Progenitor cell of endocrine pancreas (in vitro differentiated cells): Measurements from ENCODE around the gene FGR. TPM values are rescaled to one million over a fixed set of nuclear protein-coding genes. Genes with fewer than 3 reads are reported as not detected.
A peak's percentile ranks its signal among the peaks of the same experiment; 100 is the strongest.

Source experiments
- DNase-seq: peaks from one replicate; pipeline ENCODE4 v3.0.0; 2021; ENCODE audit warnings: low spot score; ENCODE audit not compliant: unreplicated experiment
- H3K27ac Mint-ChIP-seq: 2 replicates; pipeline ENCODE4 v1.8.0; 2021; ENCODE audit warnings: mild to moderate bottlenecking, moderate library complexity, mixed read lengths
- H3K27me3 Mint-ChIP-seq: 2 replicates; pipeline ENCODE4 v1.8.0; 2021; ENCODE audit warnings: mixed read lengths
- H3K36me3 Mint-ChIP-seq: 2 replicates; pipeline ENCODE4 v1.8.0; 2022; ENCODE audit warnings: mixed read lengths; ENCODE audit not compliant: insufficient read depth
- H3K4me1 Mint-ChIP-seq: 2 replicates; pipeline ENCODE4 v1.8.0; 2021; ENCODE audit warnings: low read depth, mixed read lengths
- H3K4me3 Mint-ChIP-seq: 2 replicates; pipeline ENCODE4 v1.8.0; 2021; ENCODE audit warnings: low read depth, mild to moderate bottlenecking, moderate library complexity, mixed read lengths
- H3K9me3 Mint-ChIP-seq: 2 replicates; pipeline ENCODE4 v1.8.0; 2021; ENCODE audit warnings: low read depth, mixed read lengths
- total RNA-seq: library from RNA; stranded (reverse); gene quantifications from 2 replicates; pipeline ENCODE4 v1.2.1, GENCODE V29; 2021
- TF ChIP-seq, protein P1 (sequence below): fragments of 200-600 bp; sonication (generic); IDR thresholded peaks from one replicate; pipeline ENCODE4 v1.5.0; 2021; ENCODE audit warnings: antibody characterized with exemption, mild to moderate bottlenecking; ENCODE audit not compliant: unreplicated experiment

Gene FGR
- total RNA-seq, 1 donor from 2014 or later, result not detected

DNA sequence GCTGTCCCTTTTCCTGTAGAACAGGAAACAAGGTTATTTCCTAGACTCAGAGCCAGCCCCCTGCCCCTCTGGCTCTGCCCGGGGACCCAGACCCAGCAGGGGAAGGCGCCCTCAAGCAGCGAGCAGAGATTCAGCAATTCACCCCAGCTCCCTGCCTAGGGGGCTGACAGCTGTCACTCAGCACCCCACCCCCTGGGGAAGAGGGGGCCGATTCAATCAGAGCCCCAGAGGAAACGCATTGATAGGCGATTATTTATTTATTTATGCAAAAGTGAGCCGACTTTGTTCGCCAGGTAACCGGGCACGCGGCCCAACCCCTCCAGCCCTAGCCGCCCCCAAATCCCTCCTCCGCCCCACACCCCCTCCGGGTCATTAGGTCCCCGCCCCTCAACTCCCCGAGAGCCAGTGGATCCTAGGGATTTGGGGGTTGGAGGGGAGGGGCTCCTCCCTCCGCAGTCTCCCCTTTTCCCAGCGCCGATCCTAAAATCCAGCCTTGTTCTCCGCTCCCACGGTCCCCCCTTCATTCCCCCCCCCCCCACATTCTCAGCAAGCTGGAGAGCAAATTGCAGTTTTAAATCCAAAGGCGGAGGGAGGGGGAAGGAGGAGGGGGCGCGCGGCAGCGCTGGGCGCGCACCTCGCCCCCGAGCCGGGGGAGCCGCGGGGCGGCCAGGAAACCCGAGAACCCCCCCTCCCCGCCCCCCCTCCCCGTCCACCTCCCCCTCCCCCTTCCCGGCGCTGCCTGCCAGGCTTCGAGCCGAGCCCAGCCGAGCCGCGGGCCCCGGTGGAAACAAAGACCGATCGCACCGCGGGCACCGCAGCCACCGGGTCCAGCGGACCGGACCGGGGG lies 32.3 kb downstream of the FGR start:
- Mint-ChIP-seq H3K9me3 (no peaks in the 10 kb centered on the region), H3K4me3 (peak overlapping the region; percentile 94), H3K4me1 (peaks cover 48% of the 10 kb centered on the region), H3K27ac (peak overlapping the region; percentile 93), H3K27me3 (peaks cover 6% of the 10 kb centered on the region), H3K36me3 (no peaks in the 10 kb centered on the region)
- TF ChIP-seq, protein P1, sequence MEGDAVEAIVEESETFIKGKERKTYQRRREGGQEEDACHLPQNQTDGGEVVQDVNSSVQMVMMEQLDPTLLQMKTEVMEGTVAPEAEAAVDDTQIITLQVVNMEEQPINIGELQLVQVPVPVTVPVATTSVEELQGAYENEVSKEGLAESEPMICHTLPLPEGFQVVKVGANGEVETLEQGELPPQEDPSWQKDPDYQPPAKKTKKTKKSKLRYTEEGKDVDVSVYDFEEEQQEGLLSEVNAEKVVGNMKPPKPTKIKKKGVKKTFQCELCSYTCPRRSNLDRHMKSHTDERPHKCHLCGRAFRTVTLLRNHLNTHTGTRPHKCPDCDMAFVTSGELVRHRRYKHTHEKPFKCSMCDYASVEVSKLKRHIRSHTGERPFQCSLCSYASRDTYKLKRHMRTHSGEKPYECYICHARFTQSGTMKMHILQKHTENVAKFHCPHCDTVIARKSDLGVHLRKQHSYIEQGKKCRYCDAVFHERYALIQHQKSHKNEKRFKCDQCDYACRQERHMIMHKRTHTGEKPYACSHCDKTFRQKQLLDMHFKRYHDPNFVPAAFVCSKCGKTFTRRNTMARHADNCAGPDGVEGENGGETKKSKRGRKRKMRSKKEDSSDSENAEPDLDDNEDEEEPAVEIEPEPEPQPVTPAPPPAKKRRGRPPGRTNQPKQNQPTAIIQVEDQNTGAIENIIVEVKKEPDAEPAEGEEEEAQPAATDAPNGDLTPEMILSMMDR, result no peak
- peak; percentile 33 for DNase-seq

DNA sequence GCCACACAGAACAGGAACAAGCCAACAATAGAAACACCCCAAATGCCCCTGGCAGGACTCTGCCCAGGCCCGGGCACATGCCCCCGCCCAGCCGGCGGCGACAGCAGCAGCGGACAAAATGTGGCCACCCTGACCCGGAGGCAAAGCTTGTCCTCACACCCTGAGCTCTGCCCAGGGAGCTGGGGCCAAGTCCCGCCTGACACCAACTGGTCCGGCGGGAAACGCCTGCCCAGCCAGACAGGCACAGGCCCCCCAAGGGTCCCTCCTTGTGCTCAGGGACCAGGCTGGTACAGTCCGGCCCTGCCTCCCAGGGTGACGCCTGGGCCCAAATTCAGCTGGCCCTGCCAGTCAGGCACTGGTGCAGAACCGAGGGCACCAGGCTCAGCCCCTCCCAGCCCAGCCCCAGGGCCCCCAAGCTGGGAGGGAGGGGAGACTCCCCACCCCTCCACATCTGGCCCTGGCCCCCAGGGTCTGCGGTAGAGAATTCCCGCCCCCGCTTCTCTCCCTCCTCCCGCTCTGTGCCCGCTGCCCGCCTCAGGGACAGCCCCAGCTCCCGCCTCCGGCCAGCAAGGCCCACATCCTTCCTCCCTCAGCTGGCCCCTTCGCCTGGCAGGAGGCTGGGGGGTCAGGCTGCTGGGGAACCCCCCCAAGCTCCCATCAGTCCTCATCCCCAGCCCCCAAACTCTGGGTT lies 33.1 kb downstream of the FGR start:
- Mint-ChIP-seq H3K9me3 (no peaks in the 10 kb centered on the region), H3K4me1 (peaks cover 45% of the 10 kb centered on the region), H3K27me3 (peaks cover 6% of the 10 kb centered on the region), H3K36me3 (no peaks in the 10 kb centered on the region), H3K27ac (peak overlapping the region; percentile 93), H3K4me3 (peak overlapping the region; percentile 85)
- TF ChIP-seq, protein P1, result no peak
- no peak for DNase-seq

DNA sequence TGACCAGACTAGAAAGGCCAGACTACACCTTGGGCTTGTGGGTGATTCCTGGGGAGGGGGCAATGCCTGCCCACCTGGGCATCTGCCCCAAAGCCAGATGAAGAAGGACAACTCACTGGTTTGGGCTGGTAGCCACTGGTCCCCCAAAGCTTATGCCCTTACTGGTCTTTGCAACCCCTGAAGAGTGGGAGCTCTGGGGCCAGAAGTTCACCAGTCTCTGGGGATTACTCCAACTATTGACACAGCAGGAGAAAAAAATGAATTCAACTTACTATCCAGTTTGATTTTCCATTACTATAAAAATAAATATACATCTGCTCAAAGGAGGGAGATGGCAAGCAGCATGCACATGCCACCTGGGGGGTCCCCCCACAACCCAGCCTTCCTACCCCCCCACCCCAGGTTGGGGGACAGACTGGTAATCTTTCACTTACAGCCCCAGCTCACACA lies 33.6 kb downstream of the FGR start:
- Mint-ChIP-seq H3K36me3 (no peaks in the 10 kb centered on the region), H3K4me1 (peaks cover 39% of the 10 kb centered on the region), H3K27ac (peak overlapping the region; percentile 4), H3K9me3 (no peaks in the 10 kb centered on the region), H3K4me3 (peak overlapping the region; percentile 56), H3K27me3 (peaks cover 6% of the 10 kb centered on the region)
- TF ChIP-seq, protein P1, result no peak
- no peak for DNase-seq

DNA sequence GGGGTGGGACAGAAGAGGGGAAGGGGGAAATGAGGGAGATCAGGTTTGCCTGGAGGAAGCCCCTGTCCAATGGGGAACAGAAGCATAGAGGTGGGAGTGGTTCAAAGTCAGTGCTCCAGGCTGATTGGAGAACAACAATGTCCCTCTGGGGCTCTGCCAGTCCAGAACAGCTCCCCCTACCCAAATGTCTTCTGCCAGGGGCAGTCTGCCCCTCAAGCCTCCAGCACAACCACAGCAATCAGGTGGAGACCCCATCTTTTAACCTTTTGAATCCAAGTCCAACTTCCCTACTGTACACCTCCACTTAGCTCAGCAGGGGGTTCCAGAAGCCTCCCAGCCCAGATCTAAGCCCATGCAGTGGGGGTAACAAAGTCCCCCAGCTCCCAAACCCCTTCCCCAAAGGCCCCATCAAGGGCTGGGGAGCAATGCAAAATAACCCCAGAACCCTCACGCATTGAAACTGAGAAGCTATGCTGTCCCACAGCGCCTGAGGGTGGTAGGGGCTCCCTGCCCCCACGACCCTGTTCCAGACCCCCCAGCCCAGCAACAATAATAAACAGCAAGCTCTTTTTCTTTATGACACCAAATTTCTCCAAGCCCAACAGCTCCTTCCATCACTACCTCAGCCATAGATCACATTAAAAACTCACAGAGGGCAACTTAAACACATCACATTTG lies 34.3 kb downstream of the FGR start:
- Mint-ChIP-seq H3K4me3 (peak overlapping the region; percentile 56), H3K36me3 (no peaks in the 10 kb centered on the region), H3K4me1 (peaks cover 35% of the 10 kb centered on the region), H3K9me3 (no peaks in the 10 kb centered on the region), H3K27ac (peak overlapping the region; percentile 19), H3K27me3 (peaks cover 6% of the 10 kb centered on the region)
- DNase-seq, result no peak
- TF ChIP-seq, protein P1, result no peak
